GM23338 (cell line): ENCODE data around the gene DSE. TPM values are rescaled to one million over a fixed set of nuclear protein-coding genes. Genes with fewer than 3 reads are reported as not detected.

Source experiments
- ATAC-seq: fragments of 200-7000 bp; cut with Tn5 transposase; 3 replicates; pipeline ENCODE4 v1.9.1; 2020
- DNase-seq: peaks from one replicate; pipeline ENCODE4 v3.0.0-alpha.2; 2015; ENCODE audit warnings: low spot score
- H2AFZ ChIP-seq: fragments of 200-600 bp; sonication (generic); 2 replicates; pipeline ENCODE4 v1.8.0; 2016; ENCODE audit warnings: antibody characterized with exemption, mild to moderate bottlenecking, moderate library complexity
- H3F3A ChIP-seq: fragments of 200-600 bp; sonication (generic); replicated peaks from 2 replicates; pipeline ENCODE4 v1.8.0; 2017; ENCODE audit warnings: antibody characterized with exemption, mixed run types, low read depth
- H3K27ac ChIP-seq: fragments of 200-600 bp; sonication (generic); 2 replicates; pipeline ENCODE4 v1.6.1; 2016; ENCODE audit warnings: low read depth
- H3K27me3 ChIP-seq: fragments of 200-600 bp; sonication (generic); 2 replicates; pipeline ENCODE4 v1.8.0; 2016; ENCODE audit warnings: mild to moderate bottlenecking, mixed run types, moderate library complexity; ENCODE audit not compliant: insufficient read depth
- H3K36me3 ChIP-seq: fragments of 200-600 bp; sonication (generic); 2 replicates; pipeline ENCODE4 v1.8.0; 2016; ENCODE audit warnings: mild to moderate bottlenecking; ENCODE audit not compliant: insufficient read depth
- H3K4me1 ChIP-seq: fragments of 200-600 bp; sonication (generic); 2 replicates; pipeline ENCODE4 v1.8.0; 2016; ENCODE audit warnings: mild to moderate bottlenecking, moderate library complexity; ENCODE audit not compliant: insufficient read depth
- H3K4me2 ChIP-seq: fragments of 200-600 bp; sonication (generic); 2 replicates; pipeline ENCODE4 v1.7.1; 2017; ENCODE audit warnings: mixed run types
- H3K4me3 ChIP-seq: fragments of 200-600 bp; sonication (generic); 2 replicates; pipeline ENCODE4 v1.6.1; 2016; ENCODE audit warnings: mixed run types
- H3K79me2 ChIP-seq: fragments of 200-600 bp; sonication (generic); replicated peaks from 2 replicates; pipeline ENCODE4 v1.8.0; 2017; ENCODE audit warnings: mild to moderate bottlenecking; ENCODE audit not compliant: insufficient read depth
- H3K9me2 ChIP-seq: fragments of 200-600 bp; sonication (generic); 2 replicates; pipeline ENCODE4 v1.8.0; 2017; ENCODE audit not compliant: insufficient read depth
- H4K20me1 ChIP-seq: fragments of 200-600 bp; sonication (generic); replicated peaks from 2 replicates; pipeline ENCODE4 v1.8.0; 2017; ENCODE audit warnings: mild to moderate bottlenecking; ENCODE audit not compliant: insufficient read depth
- H3K27ac Mint-ChIP-seq: 2 replicates; pipeline ENCODE4 v1.8.0; 2020; ENCODE audit warnings: inconsistent platforms, mild to moderate bottlenecking, moderate library complexity, mixed read lengths
- H3K27me3 Mint-ChIP-seq: 3 replicates; pipeline ENCODE4 v1.8.0; 2022; ENCODE audit warnings: low read depth, mild to moderate bottlenecking, moderate library complexity, mixed read lengths, inconsistent platforms; ENCODE audit not compliant: insufficient read depth, poor library complexity
- H3K36me3 Mint-ChIP-seq: 3 replicates; pipeline ENCODE4 v1.8.0; 2021; ENCODE audit warnings: low read depth, mild to moderate bottlenecking, inconsistent platforms, moderate library complexity, mixed read lengths
- H3K4me1 Mint-ChIP-seq: 3 replicates; pipeline ENCODE4 v1.8.0; 2020; ENCODE audit warnings: mild to moderate bottlenecking, inconsistent platforms, mixed read lengths
- H3K4me3 Mint-ChIP-seq: 3 replicates; pipeline ENCODE4 v1.8.0; 2021; ENCODE audit warnings: moderate library complexity, mild to moderate bottlenecking, inconsistent platforms, mixed read lengths
- H3K9me3 Mint-ChIP-seq: 3 replicates; pipeline ENCODE4 v1.8.0; 2020; ENCODE audit warnings: moderate library complexity, mild to moderate bottlenecking, inconsistent platforms, mixed read lengths
- CTCF ChIP-seq, 2 experiments: fragments of 200-600 bp in 1 of 2; sonication (generic) in 1 of 2; conservative IDR thresholded peaks; 2 replicates each; pipeline versions ENCODE4 v1.5.1 to v1.6.1; 2016 to 2017; ENCODE audit warnings: antibody characterized with exemption in 2 of 2, low read depth in 2 of 2, mild to moderate bottlenecking in 2 of 2, moderate library complexity in 1 of 2
- ETS1 ChIP-seq: IDR thresholded peaks from 2 replicates; pipeline ENCODE4 v1.6.1; 2016; ENCODE audit warnings: antibody characterized with exemption
- EZH2phosphoT487 ChIP-seq: fragments of 200-600 bp; sonication (generic); IDR thresholded peaks from one replicate; pipeline ENCODE4 v1.8.1; 2018; ENCODE audit warnings: antibody characterized with exemption; ENCODE audit not compliant: unreplicated experiment
- JUNB ChIP-seq: IDR thresholded peaks from one replicate; pipeline ENCODE4 v1.6.1; 2016; ENCODE audit warnings: antibody characterized with exemption; ENCODE audit not compliant: unreplicated experiment
- NANOG ChIP-seq: IDR thresholded peaks from 2 replicates; pipeline ENCODE4 v1.6.1; 2016; ENCODE audit warnings: antibody characterized with exemption, borderline replicate concordance
- POLR2AphosphoS5 ChIP-seq: IDR thresholded peaks from 2 replicates; pipeline ENCODE4 v1.6.1; 2016; ENCODE audit warnings: antibody characterized with exemption, low read depth
- REST ChIP-seq: IDR thresholded peaks from one replicate; pipeline ENCODE4 v1.6.1; 2018; ENCODE audit warnings: antibody characterized with exemption; ENCODE audit not compliant: unreplicated experiment
- STAT1 ChIP-seq: IDR thresholded peaks from one replicate; pipeline ENCODE4 v1.6.1; 2016; ENCODE audit warnings: antibody characterized with exemption; ENCODE audit not compliant: unreplicated experiment
- ZNF114 ChIP-seq: fragments of 250-450 bp; sonication (Bioruptor Pico); IDR thresholded peaks from 2 replicates; pipeline ENCODE4 v1.5.0; 2020; ENCODE audit warnings: mild to moderate bottlenecking, moderate library complexity
- ZNF331 ChIP-seq: fragments of 250-450 bp; sonication (Bioruptor Pico); IDR thresholded peaks from 2 replicates; pipeline ENCODE4 v1.5.0; 2020; ENCODE audit warnings: low read depth, mild to moderate bottlenecking, moderate library complexity
- polyA plus RNA-seq: library from polyadenylated mRNA; unstranded; fragments of >200 nt; fragmentation: Nextera tagmentation; extraction: Ambion mirVana; gene quantifications from 2 replicates; pipeline ENCODE4 v1.2.1, GENCODE V29; 2016
- total RNA-seq: library from RNA; depleted of rRNA; stranded (reverse); fragments of >200 nt; shearing (Covaris generic); gene quantifications from 2 replicates; pipeline ENCODE4 v1.2.3, GENCODE V29; 2014

Gene DSE
- total and polyA plus RNA-seq, 2 experiments from 2014 or later, result 18.8 to 45.2 TPM

- no peak overlapping the region for H3K27ac ChIP-seq
- ATAC-seq (peak; percentile 64), DNase-seq (peak; percentile 44)
- no peaks in the 10 kb centered on the region for H3K79me2 ChIP-seq
- H3K36me3 ChIP-seq, result no peaks in the 10 kb centered on the region
- H3K4me3 ChIP-seq, result no peak overlapping the region
- no peaks in the 10 kb centered on the region for H4K20me1 ChIP-seq
- no peaks in the 10 kb centered on the region for H3K27me3 ChIP-seq
- H3F3A ChIP-seq, result no peaks in the 10 kb centered on the region
- no peaks in the 10 kb centered on the region for H3K9me2 ChIP-seq
- Mint-ChIP-seq H3K9me3 (no peaks in the 10 kb centered on the region), H3K4me3 (no peak overlapping the region), H3K4me1 (peaks cover 38% of the 10 kb centered on the region), H3K27me3 (no peaks in the 10 kb centered on the region), H3K27ac (no peak overlapping the region), H3K36me3 (no peaks in the 10 kb centered on the region)
- H3K4me1 ChIP-seq, result peaks cover 19% of the 10 kb centered on the region
- peak overlapping the region; percentile 18; the same call in 1 of the 2 replicates for H3K4me2 ChIP-seq
- H2AFZ ChIP-seq, result no peak overlapping the region
- peak; percentile 60 to 65 for TF ChIP-seq CTCF (conservative IDR thresholded peaks at IDR 0.05; ENCODE audit: low read depth in 2 of 2)
- TF ChIP-seq EZH2phosphoT487, result no peak
- no peak for TF ChIP-seq NANOG
These were observed 73.3 kb downstream of the DSE start for GRCh38 chr6:116444092-116444491.

- H3K36me3 ChIP-seq, result no peaks in the 10 kb centered on the region
- H3K4me3 ChIP-seq, result no peak overlapping the region
- no peaks in the 10 kb centered on the region for H3K79me2 ChIP-seq
- DNase-seq (no peak), ATAC-seq (no peak)
- no peak overlapping the region for H3K4me2 ChIP-seq
- H4K20me1 ChIP-seq, result no peaks in the 10 kb centered on the region
- H3K9me2 ChIP-seq, result no peaks in the 10 kb centered on the region
- no peak overlapping the region for H3K4me3 Mint-ChIP-seq
- H3K9me3 Mint-ChIP-seq, result no peaks in the 10 kb centered on the region
- no peak overlapping the region for H2AFZ ChIP-seq
- H3K36me3 Mint-ChIP-seq, result no peaks in the 10 kb centered on the region
- no peak overlapping the region for H3K27ac Mint-ChIP-seq
- H3K4me1 ChIP-seq, result peaks cover 19% of the 10 kb centered on the region
- no peaks in the 10 kb centered on the region for H3K27me3 Mint-ChIP-seq
- no peaks in the 10 kb centered on the region for H3F3A ChIP-seq
- peaks cover 35% of the 10 kb centered on the region for H3K4me1 Mint-ChIP-seq
- H3K27me3 ChIP-seq, result no peaks in the 10 kb centered on the region
- no peak overlapping the region for H3K27ac ChIP-seq
- TF ChIP-seq CTCF (conservative IDR thresholded peaks at IDR 0.05; ENCODE audit: low read depth in 2 of 2), result no peak
- no peak for TF ChIP-seq POLR2AphosphoS5
- no peak for TF ChIP-seq ZNF331 (CRISPR knock-in tag)
- TF ChIP-seq STAT1, result no peak
- TF ChIP-seq ZNF114 (CRISPR knock-in tag), result no peak
- TF ChIP-seq JUNB, result no peak
- TF ChIP-seq ETS1, result no peak
- TF ChIP-seq EZH2phosphoT487, result no peak
- no peak for TF ChIP-seq REST
- no peak for TF ChIP-seq NANOG
These were observed 73.8 kb downstream of the DSE start for GRCh38 chr6:116444575-116444974.
